Fibroblast of villous mesenchyme (primary cell): ENCODE measurements around the gene CFAP97D2. TPM values are rescaled to one million over a fixed set of nuclear protein-coding genes. Genes with fewer than 3 reads are reported as not detected.
"Not testable (repeated sequence)": the region's sequence is repeated elsewhere in the genome, so short reads cannot be mapped to it uniquely, and the experiment has no call there.

Experiments used
- DNase-seq: peaks from one replicate; pipeline ENCODE4 v3.0.0-alpha.2; 2010; ENCODE audit warnings: low read depth
- H3K4me3 ChIP-seq: 2 replicates; pipeline ENCODE4 v1.5.1; 2011; ENCODE audit warnings: low read depth, mild to moderate bottlenecking, low read length
- total RNA-seq: library from RNA; depleted of rRNA; stranded (reverse); fragments of >200 nt; gene quantifications from 2 replicates; pipeline ENCODE4 v1.2.3, GENCODE V29; 2012
- TF ChIP-seq, protein P1 (sequence below): IDR thresholded peaks from 2 replicates; pipeline ENCODE4 v1.5.1; 2012; ENCODE audit warnings: low read depth, mild to moderate bottlenecking, low read length; ENCODE audit not compliant: insufficient read depth

The CFAP97D2 gene
- total RNA-seq = not detected in 2 replicates

DNA sequence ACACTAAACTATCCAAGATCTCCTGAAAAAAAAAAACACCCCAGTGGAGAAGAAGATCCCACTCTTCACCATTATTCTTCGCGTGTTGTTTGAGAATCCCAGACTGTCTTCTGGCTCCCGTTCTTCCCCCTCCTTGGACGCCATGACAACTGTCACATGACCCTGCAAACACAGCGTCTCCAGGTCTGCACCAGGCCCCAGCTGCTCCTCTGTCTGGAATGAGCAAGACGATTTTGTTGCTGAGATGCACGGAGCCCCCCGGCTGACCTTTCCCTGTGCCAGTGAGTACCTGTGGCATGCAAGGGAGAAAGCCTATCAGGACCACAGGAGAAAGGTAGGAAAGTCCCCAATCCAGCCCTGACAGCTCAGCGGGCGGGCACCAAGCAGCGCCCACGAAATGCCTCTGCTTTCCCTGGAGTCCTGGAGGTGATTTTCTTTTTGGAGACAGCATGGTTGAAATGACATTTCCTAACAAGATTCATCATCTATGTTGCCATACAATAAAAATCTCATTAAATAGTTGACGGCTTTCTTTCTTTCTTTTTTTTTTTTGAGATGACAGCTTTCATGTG, at the start of gene CFAP97D2:
TSS of gene CFAP97D2 (plus strand) at position 171 of the 572 bp plus-strand sequence. CDS start at position 245, 74 bp downstream.
- TF ChIP-seq, protein P1, sequence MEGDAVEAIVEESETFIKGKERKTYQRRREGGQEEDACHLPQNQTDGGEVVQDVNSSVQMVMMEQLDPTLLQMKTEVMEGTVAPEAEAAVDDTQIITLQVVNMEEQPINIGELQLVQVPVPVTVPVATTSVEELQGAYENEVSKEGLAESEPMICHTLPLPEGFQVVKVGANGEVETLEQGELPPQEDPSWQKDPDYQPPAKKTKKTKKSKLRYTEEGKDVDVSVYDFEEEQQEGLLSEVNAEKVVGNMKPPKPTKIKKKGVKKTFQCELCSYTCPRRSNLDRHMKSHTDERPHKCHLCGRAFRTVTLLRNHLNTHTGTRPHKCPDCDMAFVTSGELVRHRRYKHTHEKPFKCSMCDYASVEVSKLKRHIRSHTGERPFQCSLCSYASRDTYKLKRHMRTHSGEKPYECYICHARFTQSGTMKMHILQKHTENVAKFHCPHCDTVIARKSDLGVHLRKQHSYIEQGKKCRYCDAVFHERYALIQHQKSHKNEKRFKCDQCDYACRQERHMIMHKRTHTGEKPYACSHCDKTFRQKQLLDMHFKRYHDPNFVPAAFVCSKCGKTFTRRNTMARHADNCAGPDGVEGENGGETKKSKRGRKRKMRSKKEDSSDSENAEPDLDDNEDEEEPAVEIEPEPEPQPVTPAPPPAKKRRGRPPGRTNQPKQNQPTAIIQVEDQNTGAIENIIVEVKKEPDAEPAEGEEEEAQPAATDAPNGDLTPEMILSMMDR = no peak
- H3K4me3 ChIP-seq = no peak within 1 kb of the TSS
- DNase-seq = no peak

DNA sequence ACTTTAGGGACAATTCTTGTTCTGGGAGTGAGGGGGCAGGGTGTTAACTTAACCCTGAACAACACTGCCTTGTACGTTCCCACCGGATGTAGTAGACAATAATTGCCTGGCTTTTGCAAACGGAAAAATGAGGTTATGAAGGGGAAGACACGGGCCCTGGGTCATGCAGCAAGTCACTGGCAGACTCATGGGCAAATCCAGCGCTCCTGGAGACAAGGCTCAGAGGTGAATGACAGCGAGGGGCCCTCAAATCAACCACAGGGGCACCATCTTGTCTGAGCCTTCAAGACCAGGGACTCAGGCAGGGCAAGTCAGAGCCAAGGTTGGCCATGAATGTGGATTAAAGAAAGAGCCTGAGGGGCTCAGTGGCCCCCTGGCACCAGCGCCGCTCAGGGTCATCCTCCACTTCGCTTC, 49.4 kb upstream of the CFAP97D2 start:
- DNase-seq = no peak
- peak overlapping the region; percentile 82 for H3K4me3 ChIP-seq
- TF ChIP-seq, protein P1 = no peak

DNA sequence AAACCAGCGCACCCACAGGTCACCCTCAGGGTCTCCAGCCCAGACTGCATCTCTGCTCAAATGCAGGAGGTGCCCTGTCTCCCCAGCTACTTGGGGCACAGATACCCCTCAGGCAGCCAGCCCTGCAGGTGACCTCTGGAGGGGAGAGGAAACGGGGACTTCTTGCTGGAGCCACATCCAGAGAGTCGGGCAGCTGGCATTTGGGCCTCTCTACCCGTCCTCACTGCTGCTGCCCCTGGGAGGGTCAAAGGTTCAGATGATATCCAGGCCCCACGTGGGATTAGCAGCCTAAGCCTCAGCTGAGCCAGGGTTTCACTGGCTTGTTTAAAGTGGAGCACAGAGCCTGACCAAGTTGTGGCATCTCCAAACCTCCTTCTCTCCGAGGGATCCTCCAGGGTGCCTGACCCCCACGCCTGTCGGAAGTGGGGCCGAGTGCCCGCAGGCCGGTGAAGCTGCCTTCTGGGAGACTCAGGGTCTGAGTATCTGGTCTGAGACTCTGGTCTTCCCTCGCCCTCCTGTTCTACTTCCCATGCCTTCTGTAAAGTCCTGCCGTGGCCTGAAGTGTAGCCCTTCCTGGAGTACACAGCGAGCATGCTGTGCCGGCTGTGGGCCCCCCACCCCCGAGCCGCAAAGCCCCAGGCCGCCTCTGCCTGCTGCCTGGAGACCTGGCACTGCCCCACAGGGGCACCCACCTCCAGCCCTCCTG, 48.8 kb upstream of the CFAP97D2 start:
- DNase-seq = peak; percentile 78
- H3K4me3 ChIP-seq = peak overlapping the region; percentile 82
- TF ChIP-seq, protein P1 = no peak

DNA sequence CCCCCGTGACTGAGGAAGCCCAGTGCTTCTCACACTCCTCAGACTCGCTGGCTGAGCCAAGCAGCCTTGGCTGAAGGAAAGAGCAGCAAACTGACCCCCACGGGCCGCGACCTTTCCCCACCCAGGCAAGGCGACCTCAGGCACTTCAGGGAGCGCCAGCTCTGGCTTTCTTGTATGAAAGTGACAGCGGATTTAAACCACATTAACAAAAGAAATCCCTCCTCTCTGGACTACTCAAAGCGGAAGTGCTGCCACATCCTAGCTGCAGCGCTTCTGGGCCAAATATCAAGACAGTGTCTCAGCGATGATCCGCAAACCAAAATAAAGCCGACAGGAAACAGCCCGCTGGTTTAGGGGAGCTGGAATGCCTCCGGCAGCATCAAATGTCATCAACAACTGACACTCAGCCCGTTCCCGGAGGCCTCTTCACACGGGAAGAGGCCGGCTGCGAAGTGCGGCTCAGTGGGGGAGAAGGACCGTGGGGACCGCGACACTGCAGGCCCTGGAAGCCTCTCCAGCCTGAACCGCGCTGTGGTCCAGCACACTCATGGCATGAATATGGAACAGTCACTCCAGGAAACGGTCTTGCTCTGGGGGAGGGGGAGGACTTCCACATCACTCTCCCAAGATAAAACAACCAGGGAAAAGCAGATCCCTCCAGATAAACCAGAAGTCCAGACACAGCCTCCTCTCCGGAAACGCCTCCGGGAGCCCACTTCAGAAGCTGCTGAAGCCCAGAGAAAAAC, 48.0 kb upstream of the CFAP97D2 start:
- TF ChIP-seq, protein P1 = no peak
- peak; percentile 91 for DNase-seq
- peak overlapping the region; percentile 82 for H3K4me3 ChIP-seq

DNA sequence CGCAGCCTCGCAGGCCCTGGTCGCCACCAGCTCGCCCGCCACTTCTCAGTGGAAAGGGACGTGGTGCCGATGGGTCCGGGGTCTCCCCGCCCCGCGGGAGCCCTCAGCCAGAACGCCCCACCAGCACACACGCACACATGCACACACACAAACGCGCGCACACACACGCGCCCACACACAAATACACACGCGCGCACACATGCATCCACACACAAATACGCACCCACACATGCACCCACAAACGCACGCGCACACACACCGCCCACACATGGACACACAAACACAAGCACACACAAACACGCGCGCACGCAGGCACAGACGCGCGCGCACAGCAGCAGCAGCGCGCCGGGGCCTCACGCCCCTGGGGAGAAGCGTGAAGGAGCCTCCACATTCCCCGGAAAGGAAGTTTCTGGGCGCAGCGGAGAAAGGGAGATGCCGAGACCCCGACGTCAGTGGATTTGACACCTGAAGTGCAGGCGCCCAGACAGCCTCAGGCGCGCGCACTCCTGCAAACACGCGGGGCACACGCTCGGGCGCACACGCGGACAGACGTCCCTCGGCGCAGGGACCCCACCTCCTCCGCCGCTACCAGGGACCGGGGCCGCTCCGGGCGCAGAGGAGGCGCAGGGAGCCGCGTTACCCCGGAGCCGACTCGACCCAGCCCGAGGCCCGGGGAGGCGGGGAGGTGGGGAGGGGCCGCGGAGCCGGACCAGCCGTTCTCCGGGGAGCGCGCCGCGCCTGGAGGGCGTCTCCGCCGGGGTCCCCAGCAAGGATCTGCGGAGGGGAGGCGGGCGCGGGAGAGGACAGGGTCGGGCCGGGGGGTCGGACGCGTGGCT, 47.3 kb upstream of the CFAP97D2 start:
- no peak for DNase-seq
- TF ChIP-seq, protein P1 = no peak
- H3K4me3 ChIP-seq = peak overlapping the region; percentile 82

DNA sequence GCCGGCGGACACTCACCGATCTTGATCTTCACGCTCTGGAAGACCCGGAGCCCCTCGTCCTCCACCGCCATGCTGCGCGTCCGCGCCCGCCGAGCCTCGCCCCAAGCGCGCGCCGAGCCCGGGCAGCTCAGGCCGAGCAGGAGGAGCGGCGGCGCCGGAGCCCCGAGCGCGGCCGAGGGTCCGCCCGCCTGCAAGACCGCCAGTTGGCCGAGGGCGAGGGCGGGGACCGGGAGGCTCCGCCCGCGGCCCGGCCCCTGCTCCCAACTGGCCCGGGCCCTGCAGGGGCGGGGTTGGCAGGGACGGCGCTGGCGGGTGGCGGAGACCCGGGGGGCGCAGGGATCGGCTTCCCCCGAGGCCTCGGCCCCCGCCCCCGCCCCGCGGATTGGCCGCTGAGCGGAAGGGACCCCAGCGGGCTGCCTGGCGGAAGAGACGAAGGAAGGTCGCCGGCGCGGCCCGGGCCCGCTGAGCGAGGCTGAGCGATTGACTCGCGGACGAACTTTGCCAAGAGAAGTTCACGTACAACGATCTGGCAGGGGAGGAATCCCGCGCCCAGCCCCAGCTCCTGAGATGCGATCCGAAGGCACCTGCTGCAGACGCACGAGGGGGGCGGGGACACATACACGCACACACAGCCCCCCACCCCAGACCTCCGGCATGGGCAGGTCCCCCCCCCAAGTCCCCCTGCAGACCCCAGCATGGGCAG, 46.5 kb upstream of the CFAP97D2 start, which contains the start of gene RASA3:
TSS of gene RASA3 (minus strand) at position 205 of the 703 bp plus-strand sequence. CDS start at position 71, 134 bp downstream.
- TF ChIP-seq, protein P1 = no peak
- H3K4me3 ChIP-seq = peak within 1 kb of the TSS; percentile 82
- peak; percentile 85 for DNase-seq

DNA sequence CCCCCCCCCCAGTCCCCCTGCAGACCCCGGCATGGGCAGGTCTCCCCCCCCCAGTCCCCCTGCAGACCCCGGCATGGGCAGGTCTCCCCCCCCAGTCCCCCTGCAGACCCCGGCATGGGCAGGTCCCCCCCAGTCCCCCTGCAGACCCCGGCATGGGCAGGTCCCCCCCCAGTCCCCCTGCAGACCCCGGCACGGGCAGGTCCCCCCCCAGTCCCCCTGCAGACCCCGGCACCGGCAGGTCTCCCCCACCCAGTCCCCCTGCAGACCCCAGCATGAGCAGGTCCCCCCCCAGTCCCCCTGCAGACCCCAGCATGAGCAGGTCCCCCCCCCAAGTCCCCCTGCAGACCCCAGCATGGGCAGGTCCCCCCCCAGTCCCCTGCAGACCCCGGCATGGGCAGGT, 45.9 kb upstream of the CFAP97D2 start:
- not testable (repeated sequence) for DNase-seq, H3K4me3 ChIP-seq

DNA sequence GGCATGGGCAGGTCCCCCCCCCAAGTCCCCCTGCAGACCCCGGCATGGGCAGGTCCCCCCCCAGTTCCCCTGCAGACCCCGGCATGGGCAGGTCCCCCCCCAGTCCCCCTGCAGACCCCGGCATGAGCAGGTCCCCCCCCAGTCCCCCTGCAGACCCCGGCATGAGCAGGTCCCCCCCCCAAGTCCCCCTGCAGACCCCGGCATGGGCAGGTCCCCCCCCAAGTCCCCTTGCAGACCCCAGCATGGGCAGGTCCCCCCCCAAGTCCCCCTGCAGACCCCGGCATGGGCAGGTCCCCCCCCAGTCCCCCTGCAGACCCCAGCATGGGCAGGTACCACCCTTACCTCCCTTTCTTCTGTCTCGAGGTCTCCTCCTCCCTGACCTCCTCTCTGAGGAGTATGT, 45.5 kb upstream of the CFAP97D2 start:
- not testable (repeated sequence) for DNase-seq

More for the DNA sequence above, 45.5 kb upstream of the CFAP97D2 start:
- not testable (repeated sequence) for H3K4me3 ChIP-seq
